A673 (cell line): Measurements from ENCODE around the gene ENOX1.

Experiments
- EZH2 ChIP-seq: fragments of 200-600 bp; sonication (generic); IDR thresholded peaks from 2 replicates; pipeline ENCODE4 v1.6.1; 2017; ENCODE audit warnings: borderline replicate concordance, low read depth, mild to moderate bottlenecking, mixed read lengths, antibody characterized with exemption, low read length; ENCODE audit not compliant: poor library complexity, severe bottlenecking
- TF ChIP-seq, protein P1 (sequence below): fragments of 300-800, 200-600 bp; sonication (generic); conservative IDR thresholded peaks from 2 replicates; pipeline ENCODE4 v1.5.1; 2017; ENCODE audit warnings: low read depth, mild to moderate bottlenecking, antibody characterized with exemption, low read length, moderate library complexity, mixed read lengths

GRCh38 chr13:43669964-43670363 is 116.8 kb downstream of the ENOX1 start:
- TF ChIP-seq, protein P1, sequence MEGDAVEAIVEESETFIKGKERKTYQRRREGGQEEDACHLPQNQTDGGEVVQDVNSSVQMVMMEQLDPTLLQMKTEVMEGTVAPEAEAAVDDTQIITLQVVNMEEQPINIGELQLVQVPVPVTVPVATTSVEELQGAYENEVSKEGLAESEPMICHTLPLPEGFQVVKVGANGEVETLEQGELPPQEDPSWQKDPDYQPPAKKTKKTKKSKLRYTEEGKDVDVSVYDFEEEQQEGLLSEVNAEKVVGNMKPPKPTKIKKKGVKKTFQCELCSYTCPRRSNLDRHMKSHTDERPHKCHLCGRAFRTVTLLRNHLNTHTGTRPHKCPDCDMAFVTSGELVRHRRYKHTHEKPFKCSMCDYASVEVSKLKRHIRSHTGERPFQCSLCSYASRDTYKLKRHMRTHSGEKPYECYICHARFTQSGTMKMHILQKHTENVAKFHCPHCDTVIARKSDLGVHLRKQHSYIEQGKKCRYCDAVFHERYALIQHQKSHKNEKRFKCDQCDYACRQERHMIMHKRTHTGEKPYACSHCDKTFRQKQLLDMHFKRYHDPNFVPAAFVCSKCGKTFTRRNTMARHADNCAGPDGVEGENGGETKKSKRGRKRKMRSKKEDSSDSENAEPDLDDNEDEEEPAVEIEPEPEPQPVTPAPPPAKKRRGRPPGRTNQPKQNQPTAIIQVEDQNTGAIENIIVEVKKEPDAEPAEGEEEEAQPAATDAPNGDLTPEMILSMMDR = no peak
- no peak for TF ChIP-seq EZH2
